Transverse colon (tissue), 4 donors: Measurements from ENCODE around the gene CNGA2. TPM values are rescaled to one million over a fixed set of nuclear protein-coding genes. Genes with fewer than 3 reads are reported as not detected.

Experiments used
- DNase-seq: peaks from one replicate; pipeline ENCODE4 v3.0.0-alpha.2; 2019
- H3K27ac ChIP-seq, 4 donors: fragments of 200-600 bp; sonication (generic); 2 replicates each; pipeline ENCODE4 v1.5.1; 2016 to 2018; ENCODE audit warnings: inconsistent platforms in 4 of 4
- H3K27me3 ChIP-seq: fragments of 200-600 bp; sonication (generic); 2 replicates; pipeline ENCODE4 v1.5.1; 2017; ENCODE audit warnings: inconsistent platforms
- H3K36me3 ChIP-seq, 4 donors: fragments of 200-600 bp; sonication (generic); 2 replicates each; pipeline ENCODE4 v1.5.1; 2017 to 2019; ENCODE audit warnings: inconsistent platforms in 4 of 4
- H3K4me1 ChIP-seq, 4 donors: fragments of 200-600 bp; sonication (generic); 2 replicates each; pipeline ENCODE4 v1.5.1; 2017 to 2020; ENCODE audit warnings: inconsistent platforms in 4 of 4
- H3K4me3 ChIP-seq, 4 donors: fragments of 200-600 bp; sonication (generic); 1 replicate in 1 of 4; 2 replicates in 3 of 4; pipeline versions ENCODE4 v1.5.1 to v1.6.1; 2017 to 2019; ENCODE audit warnings: inconsistent platforms in 4 of 4
- H3K9me3 ChIP-seq, 2 donors: fragments of 200-600 bp; sonication (generic); 2 replicates each; pipeline ENCODE4 v1.5.1; 2017 to 2019; ENCODE audit warnings: inconsistent platforms in 2 of 2
- EP300 ChIP-seq: sonication (generic); formaldehyde crosslinking; IDR thresholded peaks from one replicate; pipeline ENCODE4 v1.6.1; 2017; ENCODE audit warnings: antibody characterized with exemption, low read depth
- POLR2A ChIP-seq: fragments of 450-650 bp; IDR thresholded peaks from one replicate; pipeline ENCODE4 v1.6.1; 2016; ENCODE audit warnings: antibody characterized with exemption, mild to moderate bottlenecking, moderate library complexity
- POLR2AphosphoS5 ChIP-seq, 3 donors: sonication (generic); formaldehyde crosslinking; IDR thresholded peaks; one replicate each; pipeline ENCODE4 v1.6.1; 2016; ENCODE audit warnings: antibody characterized with exemption in 3 of 3
- WGBS, 2 donors: methylation state at CpG; one replicate each; pipeline ENCODE4 v1.1.5; 2018; ENCODE audit warnings: low coverage in 1 of 2; 5-methylcytosine and 5-hydroxymethylcytosine counted together
- in situ Hi-C, 4 donors: fragments of 200-750 bp; cut with MboI; loops; one replicate each; pipeline versions ENCODE4 v1.15.0 to v1.15.1; 2017; ENCODE audit warnings: low sequenced_read_pairs in 3 of 4, low pct_ligation_motif_present in 1 of 4, low pct_unique_long_range_greater_than_20kb in 1 of 4
- intact Hi-C: fragments of 100-400 bp; cut with DNase I; formaldehyde crosslinking; loops from one replicate; pipeline ENCODE4 v1.15.1; 2023; ENCODE audit warnings: low total_unique reads
- total RNA-seq, 4 donors: library from RNA; depleted of rRNA; stranded (reverse); fragments of >200 nt; gene quantifications; one replicate each; pipeline ENCODE4 v1.1.0, GENCODE V29; 2016
- TF ChIP-seq, protein P1 (sequence below), 5 experiments: fragments of 200-600 bp in 3 of 5; fragments of 450-650 bp in 2 of 5; sonication (generic) in 3 of 5; IDR thresholded peaks; 1 replicate in 2 of 5; 2 replicates in 3 of 5; pipeline ENCODE4 v1.5.1; 2016 to 2017; ENCODE audit warnings: antibody characterized with exemption in 5 of 5, inconsistent platforms in 3 of 5, mild to moderate bottlenecking in 2 of 5, moderate library complexity in 1 of 5

CNGA2 gene
- total RNA-seq, 4 donors from 2014 or later = not detected

GRCh38 chrX:151701071-151701470 is 33.5 kb upstream of the CNGA2 start:
- Histone ChIP-seq H3K9me3 (no peaks in the 10 kb centered on the region), H3K36me3 (no peaks in the 10 kb centered on the region), H3K4me3 (no peak overlapping the region), H3K27me3 (no peaks in the 10 kb centered on the region), H3K4me1 (no peaks in the 10 kb centered on the region), H3K27ac (no peak overlapping the region)
- no peak for DNase-seq
- TF ChIP-seq POLR2A = no peak
- TF ChIP-seq, protein P1, sequence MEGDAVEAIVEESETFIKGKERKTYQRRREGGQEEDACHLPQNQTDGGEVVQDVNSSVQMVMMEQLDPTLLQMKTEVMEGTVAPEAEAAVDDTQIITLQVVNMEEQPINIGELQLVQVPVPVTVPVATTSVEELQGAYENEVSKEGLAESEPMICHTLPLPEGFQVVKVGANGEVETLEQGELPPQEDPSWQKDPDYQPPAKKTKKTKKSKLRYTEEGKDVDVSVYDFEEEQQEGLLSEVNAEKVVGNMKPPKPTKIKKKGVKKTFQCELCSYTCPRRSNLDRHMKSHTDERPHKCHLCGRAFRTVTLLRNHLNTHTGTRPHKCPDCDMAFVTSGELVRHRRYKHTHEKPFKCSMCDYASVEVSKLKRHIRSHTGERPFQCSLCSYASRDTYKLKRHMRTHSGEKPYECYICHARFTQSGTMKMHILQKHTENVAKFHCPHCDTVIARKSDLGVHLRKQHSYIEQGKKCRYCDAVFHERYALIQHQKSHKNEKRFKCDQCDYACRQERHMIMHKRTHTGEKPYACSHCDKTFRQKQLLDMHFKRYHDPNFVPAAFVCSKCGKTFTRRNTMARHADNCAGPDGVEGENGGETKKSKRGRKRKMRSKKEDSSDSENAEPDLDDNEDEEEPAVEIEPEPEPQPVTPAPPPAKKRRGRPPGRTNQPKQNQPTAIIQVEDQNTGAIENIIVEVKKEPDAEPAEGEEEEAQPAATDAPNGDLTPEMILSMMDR (IDR thresholded peaks at IDR 0.05) = no peak
- intact Hi-C loops = no loop called here
- in situ Hi-C loops = no loop called here
- 100% methylated on average over 4 of the region's 4 CpGs; no CpG with 5 or more reads in 1 of the 2 donors for WGBS, 2 donors

- H3K4me3 ChIP-seq = no peak overlapping the region
- no peaks in the 10 kb centered on the region for H3K36me3 ChIP-seq
- no peak for DNase-seq
- WGBS, 2 donors = 81% methylated on average over 7 of the region's 7 CpGs; no CpG with 5 or more reads in 1 of the 2 donors
- in situ Hi-C loops (no loop called here), intact Hi-C loops (no loop called here)
- H3K27me3 ChIP-seq = no peaks in the 10 kb centered on the region
- no peaks in the 10 kb centered on the region for H3K9me3 ChIP-seq
- H3K27ac ChIP-seq = no peak overlapping the region
- H3K4me1 ChIP-seq = no peaks in the 10 kb centered on the region
- TF ChIP-seq, protein P1 (IDR thresholded peaks at IDR 0.05) = no peak
- TF ChIP-seq EP300 (no peak), POLR2AphosphoS5 (IDR thresholded peaks at IDR 0.05) (no peak), POLR2A (no peak)
These were observed 33.0 kb upstream of the CNGA2 start for GRCh38 chrX:151701531-151701930.

DNA sequence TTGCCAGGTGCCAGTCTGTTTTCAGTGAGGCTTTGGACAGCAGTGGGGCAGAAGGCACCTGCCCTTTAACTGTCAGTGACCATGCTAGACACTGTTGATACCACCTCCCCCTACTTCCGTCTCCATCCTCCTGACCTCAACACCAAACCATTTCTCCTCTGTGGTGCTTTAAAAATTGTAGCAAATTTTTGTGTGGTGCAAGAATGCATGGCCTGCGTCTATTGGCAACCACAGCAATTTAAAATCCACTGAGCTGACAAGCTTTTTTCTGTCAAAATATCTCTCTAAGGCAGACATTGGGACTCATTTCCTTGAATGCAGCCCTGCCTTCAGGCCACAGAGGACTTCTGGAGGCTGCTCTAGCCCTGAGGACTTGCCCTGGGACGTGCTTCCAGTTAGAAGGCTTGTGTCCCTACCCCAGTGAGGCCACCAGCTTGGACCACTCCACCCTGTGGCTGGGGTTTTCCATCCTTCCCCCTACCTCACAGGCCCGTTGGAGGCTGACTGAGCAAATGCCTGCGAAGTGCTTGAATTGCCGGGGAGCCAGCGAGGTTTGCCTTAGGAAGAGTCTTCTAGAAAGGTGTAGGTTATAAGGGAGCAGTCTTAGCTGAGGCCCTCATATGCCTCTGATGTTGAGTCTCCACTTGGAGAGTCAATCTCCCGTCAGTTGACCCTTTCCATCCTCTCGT is 32.4 kb upstream of the CNGA2 start:
- DNase-seq = no peak
- WGBS, 2 donors = 68 to 80% methylated on average over 1 to 9 of the region's 9 CpGs
- H3K27ac ChIP-seq = no peak overlapping the region

GRCh38 chrX:151702741-151703340 is 31.7 kb upstream of the CNGA2 start:
- H3K9me3 ChIP-seq = no peaks in the 10 kb centered on the region
- WGBS, 2 donors = 51 to 83% methylated on average over 1 to 7 of the region's 7 CpGs
- H3K27ac ChIP-seq = no peak overlapping the region
- TF ChIP-seq POLR2A (no peak), EP300 (no peak), POLR2AphosphoS5 (IDR thresholded peaks at IDR 0.05) (no peak)
- TF ChIP-seq, protein P1 (IDR thresholded peaks at IDR 0.05) = no peak
- in situ Hi-C loops (no loop called here), intact Hi-C loops (no loop called here)
- H3K36me3 ChIP-seq = no peaks in the 10 kb centered on the region
- H3K4me1 ChIP-seq = no peaks in the 10 kb centered on the region
- DNase-seq = no peak
- H3K4me3 ChIP-seq = no peak overlapping the region
- H3K27me3 ChIP-seq = no peaks in the 10 kb centered on the region

More for the DNA sequence above, 32.4 kb upstream of the CNGA2 start:
- Histone ChIP-seq H3K36me3 (no peaks in the 10 kb centered on the region), H3K27me3 (no peaks in the 10 kb centered on the region), H3K4me3 (no peak overlapping the region), H3K9me3 (no peaks in the 10 kb centered on the region), H3K4me1 (no peaks in the 10 kb centered on the region)
- in situ Hi-C loops (no loop called here), intact Hi-C loops (no loop called here)
- TF ChIP-seq POLR2AphosphoS5 (IDR thresholded peaks at IDR 0.05) = no peak
- TF ChIP-seq, protein P1 (IDR thresholded peaks at IDR 0.05) = no peak
- no peak for TF ChIP-seq EP300
- TF ChIP-seq POLR2A = no peak
